H1 (cell line): Measurements from ENCODE around the gene ACOT11. TPM values are rescaled to one million over a fixed set of nuclear protein-coding genes. Genes with fewer than 3 reads are reported as not detected.

ENCODE experiments used
- CTCF ChIA-PET: fragments of 300-600 bp; sonication (Branson Sonifier 250); formaldehyde crosslinking; loops from one replicate; lab custom pipeline; 2021; ENCODE audit not compliant: partially characterized antibody; lab: Charles Lee
- POLR2A ChIA-PET: fragments of 300-600 bp; sonication (Branson Sonifier 250); formaldehyde crosslinking; loops from one replicate; lab custom pipeline; 2021; ENCODE audit warnings: inconsistent platforms; ENCODE audit not compliant: partially characterized antibody; lab: Charles Lee
- DNase-seq, 2 experiments: peaks; one replicate each; pipeline versions ENCODE4 v3.0.0 to v3.0.0-alpha.2; 2010 to 2022; ENCODE audit warnings: low spot score in 2 of 2, low read depth in 1 of 2, mixed read lengths in 1 of 2
- FAIRE-seq: peaks from 2 replicates; lab custom pipeline; 2011; peaks lifted over from hg19 to GRCh38; lab: Jason Lieb, UNC
- H2AFZ ChIP-seq: 2 replicates; pipeline ENCODE4 v1.8.1; 2012; ENCODE audit warnings: low read length, inconsistent platforms
- H2AK5ac ChIP-seq: 2 replicates; pipeline ENCODE4 v1.6.1; 2013; ENCODE audit warnings: low read depth, low read length
- H2BK120ac ChIP-seq: replicated peaks from 2 replicates; pipeline ENCODE3; 2013; ENCODE audit warnings: low read depth, low read length, inconsistent platforms
- H2BK12ac ChIP-seq: 2 replicates; pipeline ENCODE4 v1.6.1; 2013; ENCODE audit warnings: low read depth, low read length
- H2BK15ac ChIP-seq: 2 replicates; pipeline ENCODE4 v1.6.1; 2013; ENCODE audit warnings: low read length
- H2BK20ac ChIP-seq: 2 replicates; pipeline ENCODE4 v1.6.1; 2013; ENCODE audit warnings: low read length
- H2BK5ac ChIP-seq: 2 replicates; pipeline ENCODE4 v1.6.1; 2013; ENCODE audit warnings: low read depth, low read length
- H3K14ac ChIP-seq: 2 replicates; pipeline ENCODE4 v1.6.1; 2013; ENCODE audit warnings: inconsistent platforms; ENCODE audit not compliant: insufficient read length
- H3K18ac ChIP-seq: 2 replicates; pipeline ENCODE4 v1.6.1; 2013; ENCODE audit warnings: low read length; ENCODE audit errors: extremely low read depth
- H3K23ac ChIP-seq: 2 replicates; pipeline ENCODE4 v1.6.1; 2013; ENCODE audit warnings: inconsistent platforms; ENCODE audit not compliant: insufficient read length
- H3K23me2 ChIP-seq: 2 replicates; pipeline ENCODE4 v1.6.1; 2013; ENCODE audit warnings: low read depth, low read length
- H3K27ac ChIP-seq: 2 replicates; pipeline ENCODE4 v1.6.1; 2011; ENCODE audit warnings: low read depth, low read length, inconsistent platforms
- H3K27me3 ChIP-seq, 4 experiments: replicated peaks in 1 of 4; 1 replicate in 1 of 4; 2 replicates in 3 of 4; pipeline versions ENCODE4 v1.6.1 to v1.8.1; 2011 to 2013; ENCODE audit warnings: low read length in 3 of 4, mild to moderate bottlenecking in 3 of 4, inconsistent platforms in 2 of 4, mixed read lengths in 2 of 4, moderate library complexity in 1 of 4; ENCODE audit not compliant: control insufficient read depth in 3 of 4, insufficient read depth in 3 of 4; ENCODE audit errors: extremely low read depth in 1 of 4
- H3K36me3 ChIP-seq, 4 experiments: 2 replicates each; pipeline versions ENCODE4 v1.6.1 to v1.8.1; 2011 to 2013; ENCODE audit warnings: mild to moderate bottlenecking in 4 of 4, low read length in 3 of 4, moderate library complexity in 2 of 4, control low read depth in 1 of 4, inconsistent platforms in 1 of 4; ENCODE audit not compliant: insufficient read depth in 4 of 4, control insufficient read depth in 2 of 4
- H3K4ac ChIP-seq: replicated peaks from 2 replicates; pipeline ENCODE3; 2013; ENCODE audit warnings: low read length, low read depth, mixed read lengths, inconsistent platforms; ENCODE audit not compliant: insufficient read length
- H3K4me1 ChIP-seq, 4 experiments: replicated peaks in 1 of 4; 1 replicate in 1 of 4; 2 replicates in 3 of 4; pipeline versions ENCODE4 v1.6.1 to v1.8.1; 2011 to 2013; ENCODE audit warnings: low read length in 3 of 4, inconsistent platforms in 2 of 4, mixed read lengths in 1 of 4; ENCODE audit not compliant: insufficient read depth in 4 of 4, control insufficient read depth in 3 of 4
- H3K4me2 ChIP-seq, 2 experiments: 2 replicates each; pipeline versions ENCODE4 v1.6.1 to v1.8.1; 2011 to 2013; ENCODE audit warnings: low read depth in 2 of 2, low read length in 2 of 2, control low read depth in 1 of 2, inconsistent platforms in 1 of 2, mild to moderate bottlenecking in 1 of 2; ENCODE audit not compliant: insufficient read depth in 1 of 2
- H3K4me3 ChIP-seq, 4 experiments: fragments of 200-600, 300-600 bp in 1 of 4; sonication (generic), shearing (Covaris generic), sonication (Bioruptor Twin) in 1 of 4; 2 replicates each; pipeline versions ENCODE4 v1.5.1 to v1.8.1; 2011 to 2016; ENCODE audit warnings: low read length in 4 of 4, low read depth in 3 of 4, control low read depth in 2 of 4, inconsistent platforms in 2 of 4, mild to moderate bottlenecking in 2 of 4, mixed read lengths in 1 of 4, moderate library complexity in 1 of 4; ENCODE audit not compliant: insufficient read depth in 2 of 4; ENCODE audit errors: extremely low read depth in 1 of 4
- H3K56ac ChIP-seq: replicated peaks from 2 replicates; pipeline ENCODE3; 2013; ENCODE audit warnings: low read depth, mild to moderate bottlenecking, mixed read lengths, low read length, inconsistent platforms; ENCODE audit not compliant: insufficient read length
- H3K79me1 ChIP-seq: 2 replicates; pipeline ENCODE4 v1.6.1; 2013; ENCODE audit warnings: low read depth, low read length, control low read depth
- H3K79me2 ChIP-seq, 2 experiments: 2 replicates each; pipeline versions ENCODE4 v1.6.1 to v1.8.1; 2012 to 2013; ENCODE audit warnings: low read length in 2 of 2, mild to moderate bottlenecking in 2 of 2, inconsistent platforms in 1 of 2; ENCODE audit not compliant: insufficient read depth in 2 of 2, control insufficient read depth in 1 of 2
- H3K9ac ChIP-seq, 4 experiments: replicated peaks in 1 of 4; 1 replicate in 1 of 4; 2 replicates in 3 of 4; pipeline versions ENCODE4 v1.6.1 to v1.8.1; 2011 to 2013; ENCODE audit warnings: low read depth in 3 of 4, low read length in 3 of 4, control low read depth in 2 of 4, mild to moderate bottlenecking in 2 of 4, moderate library complexity in 2 of 4, inconsistent platforms in 1 of 4; ENCODE audit errors: extremely low read depth in 1 of 4
- H3K9me3 ChIP-seq, 2 experiments: 2 replicates each; pipeline versions ENCODE4 v1.6.1 to v1.8.1; 2012 to 2013; ENCODE audit warnings: mild to moderate bottlenecking in 2 of 2, moderate library complexity in 2 of 2, control low read depth in 1 of 2, inconsistent platforms in 1 of 2, low read depth in 1 of 2, low read length in 1 of 2, mixed read lengths in 1 of 2; ENCODE audit not compliant: insufficient read depth in 2 of 2
- H4K20me1 ChIP-seq, 2 experiments: replicated peaks in 1 of 2; 2 replicates each; pipeline versions ENCODE3 to v1.8.1; 2011 to 2013; ENCODE audit warnings: inconsistent platforms in 2 of 2, low read length in 2 of 2, mild to moderate bottlenecking in 1 of 2; ENCODE audit not compliant: insufficient read depth in 2 of 2, control insufficient read depth in 1 of 2
- H4K5ac ChIP-seq: 2 replicates; pipeline ENCODE4 v1.6.1; 2013; ENCODE audit warnings: low read length, low read depth, mixed read lengths, inconsistent platforms; ENCODE audit not compliant: insufficient read length
- H4K8ac ChIP-seq: 2 replicates; pipeline ENCODE4 v1.8.0; 2013; ENCODE audit warnings: mild to moderate bottlenecking, moderate library complexity, low read length, inconsistent platforms; ENCODE audit not compliant: insufficient read depth; ENCODE audit errors: extremely low read depth
- H4K91ac ChIP-seq: replicated peaks from 2 replicates; pipeline ENCODE3; 2013; ENCODE audit warnings: low read length, mixed read lengths, inconsistent platforms; ENCODE audit not compliant: insufficient read length
- YY1 ChIP-seq: IDR thresholded peaks from 2 replicates; pipeline ENCODE4 v1.6.1; 2011; ENCODE audit warnings: low read depth, mild to moderate bottlenecking, low read length
- WGBS, 2 experiments: shearing (Covaris generic) in 1 of 2; methylation state at CpG; one replicate each; pipeline versions ENCODE4 v1.1.6 to v1.1.7; 2013 to 2015; ENCODE audit warnings: low lambda C conversion rate in 2 of 2, mixed read lengths in 2 of 2, inconsistent platforms in 1 of 2, low coverage in 1 of 2, missing lambda C conversion rate in 1 of 2; ENCODE audit not compliant: insufficient replicate concordance in 2 of 2, insufficient coverage in 1 of 2, insufficient read length in 1 of 2; ENCODE audit errors: extremely low coverage in 1 of 2, missing lambda C conversion rate in 1 of 2; 5-methylcytosine and 5-hydroxymethylcytosine counted together
- polyA plus RNA-seq, 7 experiments: library from polyadenylated mRNA; depleted of rRNA in 3 of 7; stranded (reverse) in 5 of 7; unstranded in 2 of 7; fragments of >200 nt in 5 of 7; fragments of 200-250 nt in 2 of 7; gene quantifications; 1 replicate in 5 of 7; 2 replicates in 1 of 7; 4 replicates in 1 of 7; pipeline versions ENCODE4 v1.2.1 to v1.2.3, GENCODE V29; 2011 to 2013; ENCODE audit warnings: missing spikeins in 2 of 7, mixed read lengths in 2 of 7
- total RNA-seq: library from RNA; stranded (reverse); fragmentation: NEBNext Ultra II Directional; extraction: Animal tissue kit (Norgen Biotek cat#: 25700); gene quantifications from 2 replicates; pipeline ENCODE4 v1.2.1, GENCODE V29; 2021
- TF ChIP-seq, protein P1 (sequence below), 3 experiments: IDR thresholded peaks; 1 replicate in 2 of 3; 2 replicates in 1 of 3; pipeline versions ENCODE4 v1.5.1 to v1.6.1; 2011; ENCODE audit warnings: low read length in 3 of 3, mild to moderate bottlenecking in 3 of 3, inconsistent platforms in 2 of 3, low read depth in 1 of 3, moderate library complexity in 1 of 3; ENCODE audit not compliant: insufficient read depth in 1 of 3; ENCODE audit errors: control extremely low read depth in 1 of 3

The ACOT11 gene
- total and polyA plus RNA-seq, 2 of the 8 experiments (the other 6 are each of a cell fraction or from before 2014, with no cell fraction given) = 3.8 to 4.5 TPM

DNA sequence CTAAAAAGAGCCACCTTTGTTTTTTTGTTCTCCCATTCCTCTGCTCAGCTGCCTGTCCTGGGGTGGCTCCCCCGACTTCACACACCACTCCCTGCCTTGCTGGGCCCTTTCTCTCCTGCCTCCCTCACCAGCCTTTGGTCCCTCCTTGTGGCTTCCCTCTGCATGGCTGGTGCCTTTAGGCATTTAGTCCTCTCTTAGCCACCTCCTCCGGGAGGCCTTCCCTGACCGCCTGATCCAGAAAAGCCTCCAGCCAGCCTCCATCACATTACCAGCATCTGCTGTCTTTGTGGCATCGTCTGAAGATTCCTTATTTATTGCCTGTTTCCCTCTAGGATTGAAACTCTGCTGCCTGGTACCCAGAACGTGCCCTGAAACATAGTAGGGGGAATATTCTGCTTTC lies 46.2 kb upstream of the ACOT11 start:
- no peak overlapping the region for H3K4me2 ChIP-seq
- no peaks in the 10 kb centered on the region for H3K9me3 ChIP-seq
- H4K20me1 ChIP-seq = no peaks in the 10 kb centered on the region
- no peak overlapping the region for H3K9ac ChIP-seq
- H4K8ac ChIP-seq = no peak overlapping the region
- H3K4me1 ChIP-seq = peaks cover 0 to 20% (median 10%) of the 10 kb centered on the region in 4 experiments; a peak in 6 of 7 replicates
- H3K4ac ChIP-seq = no peak overlapping the region
- ChIA-PET POLR2A (interaction anchor here (0.6 kb wide), 1 partner anchor 97 kb away, joined by 4 read pairs; no protein-coding TSS in a partner anchor), CTCF (interaction anchor here (0.6 to 3.1 kb wide), 2 partner anchors 8 to 186 kb away, joined by 3 to 9 read pairs; no protein-coding TSS in a partner anchor)
- WGBS, 2 experiments = 94% methylated on average over 5 of the region's 5 CpGs; no CpG with 5 or more reads in 1 of the 2 experiments
- FAIRE-seq (no peak), DNase-seq (no peak)
- H3K4me3 ChIP-seq = no peak overlapping the region
- H3K79me1 ChIP-seq = no peaks in the 10 kb centered on the region
- no peak overlapping the region for H2BK20ac ChIP-seq
- H3K27ac ChIP-seq = no peak overlapping the region
- peaks cover 0 to 3% (median 1%) of the 10 kb centered on the region in 4 experiments; a peak in 5 of 7 replicates for H3K27me3 ChIP-seq
- no peak overlapping the region for H4K5ac ChIP-seq
- no peak overlapping the region for H3K18ac ChIP-seq
- H3K23me2 ChIP-seq = peaks cover 10% of the 10 kb centered on the region; the same call in 1 of the 2 replicates
- no peak overlapping the region for H2BK120ac ChIP-seq
- H2BK5ac ChIP-seq = peak overlapping the region; percentile 14; the same call in 1 of the 2 replicates
- H2BK15ac ChIP-seq = no peak overlapping the region
- H2BK12ac ChIP-seq = no peak overlapping the region
- no peak overlapping the region for H3K56ac ChIP-seq
- H4K91ac ChIP-seq = no peak overlapping the region
- no peak overlapping the region for H3K14ac ChIP-seq
- H3K79me2 ChIP-seq = no peaks in the 10 kb centered on the region
- no peak overlapping the region for H2AK5ac ChIP-seq
- H2AFZ ChIP-seq = no peak overlapping the region
- H3K36me3 ChIP-seq = no peaks in the 10 kb centered on the region
- H3K23ac ChIP-seq = no peak overlapping the region
- TF ChIP-seq, protein P1, sequence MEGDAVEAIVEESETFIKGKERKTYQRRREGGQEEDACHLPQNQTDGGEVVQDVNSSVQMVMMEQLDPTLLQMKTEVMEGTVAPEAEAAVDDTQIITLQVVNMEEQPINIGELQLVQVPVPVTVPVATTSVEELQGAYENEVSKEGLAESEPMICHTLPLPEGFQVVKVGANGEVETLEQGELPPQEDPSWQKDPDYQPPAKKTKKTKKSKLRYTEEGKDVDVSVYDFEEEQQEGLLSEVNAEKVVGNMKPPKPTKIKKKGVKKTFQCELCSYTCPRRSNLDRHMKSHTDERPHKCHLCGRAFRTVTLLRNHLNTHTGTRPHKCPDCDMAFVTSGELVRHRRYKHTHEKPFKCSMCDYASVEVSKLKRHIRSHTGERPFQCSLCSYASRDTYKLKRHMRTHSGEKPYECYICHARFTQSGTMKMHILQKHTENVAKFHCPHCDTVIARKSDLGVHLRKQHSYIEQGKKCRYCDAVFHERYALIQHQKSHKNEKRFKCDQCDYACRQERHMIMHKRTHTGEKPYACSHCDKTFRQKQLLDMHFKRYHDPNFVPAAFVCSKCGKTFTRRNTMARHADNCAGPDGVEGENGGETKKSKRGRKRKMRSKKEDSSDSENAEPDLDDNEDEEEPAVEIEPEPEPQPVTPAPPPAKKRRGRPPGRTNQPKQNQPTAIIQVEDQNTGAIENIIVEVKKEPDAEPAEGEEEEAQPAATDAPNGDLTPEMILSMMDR (IDR thresholded peaks at IDR 0.05; ENCODE audit: control extremely low read depth in 1 of 3, insufficient read depth in 1 of 3, low read depth in 1 of 3, low read length in 3 of 3) = peak in 1 of 3 experiments; percentile 1; a peak in 1 of 4 replicates
- TF ChIP-seq YY1 = no peak
